Type B pancreatic cell (in vitro differentiated cells): ENCODE results near the gene TBX4. TPM values are rescaled to one million over a fixed set of nuclear protein-coding genes. Genes with fewer than 3 reads are reported as not detected.

Experiments used
- DNase-seq: peaks from one replicate; pipeline ENCODE4 v3.0.0; 2021; ENCODE audit warnings: mixed read lengths; ENCODE audit not compliant: unreplicated experiment; ENCODE audit errors: extremely low spot score
- H3K27ac Mint-ChIP-seq: 2 replicates; pipeline ENCODE4 v1.8.0; 2021; ENCODE audit warnings: mild to moderate bottlenecking, mixed read lengths
- H3K27me3 Mint-ChIP-seq: 2 replicates; pipeline ENCODE4 v1.8.0; 2021; ENCODE audit warnings: mixed read lengths
- H3K36me3 Mint-ChIP-seq: 2 replicates; pipeline ENCODE4 v1.8.0; 2021; ENCODE audit warnings: mixed read lengths
- H3K4me1 Mint-ChIP-seq: one replicate; pipeline ENCODE4 v1.8.0; 2021; ENCODE audit warnings: mixed read lengths; ENCODE audit not compliant: unreplicated experiment
- H3K4me3 Mint-ChIP-seq: 2 replicates; pipeline ENCODE4 v1.8.0; 2021; ENCODE audit warnings: mild to moderate bottlenecking, mixed read lengths
- H3K9me3 Mint-ChIP-seq: 2 replicates; pipeline ENCODE4 v1.8.0; 2021; ENCODE audit warnings: mixed read lengths
- total RNA-seq: library from RNA; stranded (reverse); gene quantifications from 2 replicates; pipeline ENCODE4 v1.2.1, GENCODE V29; 2021; ENCODE audit warnings: low replicate concordance
- TF ChIP-seq, protein P1 (sequence below): fragments of 200-600 bp; sonication (generic); conservative IDR thresholded peaks from 2 replicates; pipeline ENCODE4 v1.5.0; 2021; ENCODE audit warnings: antibody characterized with exemption, mild to moderate bottlenecking

Gene TBX4
- total RNA-seq, 1 donor from 2014 or later: 1.8 TPM

DNA sequence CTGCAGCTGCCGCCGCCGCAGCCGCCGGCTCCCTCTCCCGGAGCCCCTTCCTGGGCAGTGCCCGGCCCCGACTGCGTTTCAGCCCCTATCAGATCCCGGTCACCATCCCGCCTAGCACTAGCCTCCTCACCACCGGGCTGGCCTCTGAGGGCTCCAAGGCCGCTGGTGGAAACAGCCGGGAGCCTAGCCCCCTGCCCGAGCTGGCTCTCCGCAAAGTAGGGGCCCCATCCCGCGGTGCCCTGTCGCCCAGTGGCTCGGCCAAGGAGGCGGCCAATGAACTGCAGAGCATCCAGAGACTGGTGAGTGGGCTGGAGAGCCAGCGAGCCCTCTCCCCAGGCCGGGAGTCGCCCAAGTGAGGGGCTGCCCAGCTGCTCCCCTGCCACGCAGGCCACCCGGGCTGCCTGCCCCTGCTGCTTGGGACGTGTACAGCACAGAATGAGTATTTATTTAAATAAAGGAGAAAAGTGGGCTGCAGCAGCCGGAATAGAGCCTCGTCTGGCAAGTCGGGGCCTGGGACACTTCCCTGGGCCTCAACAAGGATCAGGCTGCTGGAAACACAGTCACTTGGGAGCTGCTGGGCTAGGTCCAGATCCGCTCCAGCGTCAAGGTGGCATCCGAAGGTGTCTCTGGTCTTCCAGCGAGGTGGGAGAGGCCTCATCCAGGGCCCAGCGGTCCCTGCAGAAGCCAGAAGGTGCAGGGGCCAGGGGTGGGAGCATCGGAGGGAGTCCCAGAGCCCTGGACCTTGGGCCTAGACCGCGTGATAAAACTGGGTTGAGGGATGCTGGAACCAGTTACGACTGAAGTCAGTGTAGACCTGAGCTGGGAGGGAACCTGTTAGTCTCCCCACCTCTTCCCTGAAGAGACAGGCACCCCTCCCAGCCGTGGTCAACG is 43.8 kb upstream of the TBX4 start:
- Mint-ChIP-seq H3K9me3 (no peaks in the 10 kb centered on the region), H3K27ac (no peak overlapping the region), H3K4me3 (peak overlapping the region; percentile 80), H3K36me3 (peaks cover 3% of the 10 kb centered on the region), H3K27me3 (peaks cover 65% of the 10 kb centered on the region), H3K4me1 (peaks cover 10% of the 10 kb centered on the region)
- DNase-seq: no peak
- TF ChIP-seq, protein P1, sequence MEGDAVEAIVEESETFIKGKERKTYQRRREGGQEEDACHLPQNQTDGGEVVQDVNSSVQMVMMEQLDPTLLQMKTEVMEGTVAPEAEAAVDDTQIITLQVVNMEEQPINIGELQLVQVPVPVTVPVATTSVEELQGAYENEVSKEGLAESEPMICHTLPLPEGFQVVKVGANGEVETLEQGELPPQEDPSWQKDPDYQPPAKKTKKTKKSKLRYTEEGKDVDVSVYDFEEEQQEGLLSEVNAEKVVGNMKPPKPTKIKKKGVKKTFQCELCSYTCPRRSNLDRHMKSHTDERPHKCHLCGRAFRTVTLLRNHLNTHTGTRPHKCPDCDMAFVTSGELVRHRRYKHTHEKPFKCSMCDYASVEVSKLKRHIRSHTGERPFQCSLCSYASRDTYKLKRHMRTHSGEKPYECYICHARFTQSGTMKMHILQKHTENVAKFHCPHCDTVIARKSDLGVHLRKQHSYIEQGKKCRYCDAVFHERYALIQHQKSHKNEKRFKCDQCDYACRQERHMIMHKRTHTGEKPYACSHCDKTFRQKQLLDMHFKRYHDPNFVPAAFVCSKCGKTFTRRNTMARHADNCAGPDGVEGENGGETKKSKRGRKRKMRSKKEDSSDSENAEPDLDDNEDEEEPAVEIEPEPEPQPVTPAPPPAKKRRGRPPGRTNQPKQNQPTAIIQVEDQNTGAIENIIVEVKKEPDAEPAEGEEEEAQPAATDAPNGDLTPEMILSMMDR: no peak

DNA sequence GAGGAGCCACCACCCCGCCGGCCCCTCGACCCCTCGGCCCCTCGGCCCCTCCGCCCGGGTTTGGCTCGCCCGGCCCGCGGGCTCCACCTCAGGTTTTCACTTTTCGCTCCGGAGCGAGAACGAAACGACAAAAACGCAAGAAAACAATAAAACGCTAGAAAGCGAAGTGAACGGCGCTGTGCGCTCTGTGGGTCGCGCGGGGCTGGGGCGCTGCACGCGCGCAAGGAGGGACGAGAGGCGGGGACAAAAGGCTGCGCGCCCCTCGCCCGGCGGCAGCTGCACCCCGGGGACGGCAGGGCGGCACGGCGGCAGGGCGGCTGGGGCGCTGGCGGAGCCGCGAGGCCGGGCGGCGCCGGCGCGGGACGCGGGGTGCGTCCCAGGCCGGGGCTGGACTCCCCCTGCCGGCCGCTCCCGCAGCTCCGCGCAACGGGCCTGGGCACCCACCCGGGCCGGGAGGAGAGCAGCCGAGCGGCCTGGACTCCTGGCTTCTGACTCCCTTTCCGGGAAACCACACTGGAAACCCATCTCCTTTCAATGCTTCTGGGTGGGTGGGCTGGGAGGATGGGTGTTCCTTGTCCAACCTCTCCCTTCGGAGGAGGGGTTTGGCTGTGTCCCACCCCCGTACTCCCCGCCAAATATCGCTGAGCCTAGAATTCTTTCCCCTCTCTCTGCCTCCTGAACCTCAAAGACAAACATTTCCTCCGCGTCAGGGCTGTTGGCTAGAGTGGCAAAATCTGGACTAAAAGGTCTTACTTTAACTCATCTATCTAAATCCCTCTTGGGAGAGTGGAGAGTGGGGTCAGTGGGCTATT is 42.7 kb upstream of the TBX4 start:
- DNase-seq: peak; percentile 75
- TF ChIP-seq, protein P1: peak; percentile 69
- Mint-ChIP-seq H3K9me3 (no peaks in the 10 kb centered on the region), H3K27me3 (peaks cover 57% of the 10 kb centered on the region), H3K36me3 (peaks cover 3% of the 10 kb centered on the region), H3K27ac (no peak overlapping the region), H3K4me3 (peak overlapping the region; percentile 85), H3K4me1 (peaks cover 4% of the 10 kb centered on the region)

DNA sequence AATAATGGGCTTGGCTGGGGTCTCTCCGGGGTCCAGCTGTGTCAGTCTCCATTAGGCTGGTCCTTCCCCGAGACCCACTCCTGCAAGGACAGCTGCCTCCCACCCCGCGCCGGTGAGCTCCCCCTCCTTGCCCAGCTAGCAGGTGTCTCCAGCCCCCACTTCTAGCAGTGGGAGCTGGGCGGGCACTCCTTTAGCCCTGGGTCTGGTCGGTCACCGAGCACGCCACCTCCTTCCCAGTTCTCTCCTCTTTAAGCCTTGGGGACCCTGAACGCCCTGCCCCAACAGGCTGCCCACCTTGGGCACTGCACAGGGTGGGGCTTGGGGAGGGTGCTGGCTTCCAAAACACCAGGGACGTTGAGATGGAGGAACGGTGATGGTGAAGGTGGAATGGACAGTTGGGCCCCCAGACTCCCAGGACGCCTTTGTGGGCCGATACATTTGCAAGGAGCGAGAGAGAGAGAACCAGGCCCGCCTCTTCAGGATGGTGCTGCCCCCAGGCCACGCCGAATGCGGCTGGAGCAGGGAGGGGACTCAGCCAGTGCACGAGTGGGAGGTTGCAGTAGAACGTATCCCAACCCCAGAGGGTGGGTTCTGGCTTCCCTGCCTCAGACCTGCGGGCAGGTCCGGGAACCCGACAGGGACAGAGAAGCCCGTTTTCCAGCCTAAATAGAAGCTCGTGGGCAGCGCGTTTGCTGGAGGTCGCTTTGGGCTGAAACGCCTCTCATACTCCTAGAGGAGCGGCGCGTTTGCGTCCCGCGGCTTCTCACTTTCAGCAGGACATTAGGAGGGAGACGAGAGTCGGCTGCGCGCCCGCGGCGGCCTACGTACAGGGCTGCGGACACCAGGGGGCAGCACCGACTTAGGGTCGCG is 41.8 kb upstream of the TBX4 start:
- peak overlapping the region; percentile 46 for H3K27ac Mint-ChIP-seq
- no peaks in the 10 kb centered on the region for H3K9me3 Mint-ChIP-seq
- DNase-seq: peak; percentile 87
- peaks cover 3% of the 10 kb centered on the region for H3K36me3 Mint-ChIP-seq
- TF ChIP-seq, protein P1: peak; percentile 70
- H3K4me1 Mint-ChIP-seq: peaks cover 4% of the 10 kb centered on the region
- peak overlapping the region; percentile 85 for H3K4me3 Mint-ChIP-seq
- peaks cover 59% of the 10 kb centered on the region for H3K27me3 Mint-ChIP-seq

DNA sequence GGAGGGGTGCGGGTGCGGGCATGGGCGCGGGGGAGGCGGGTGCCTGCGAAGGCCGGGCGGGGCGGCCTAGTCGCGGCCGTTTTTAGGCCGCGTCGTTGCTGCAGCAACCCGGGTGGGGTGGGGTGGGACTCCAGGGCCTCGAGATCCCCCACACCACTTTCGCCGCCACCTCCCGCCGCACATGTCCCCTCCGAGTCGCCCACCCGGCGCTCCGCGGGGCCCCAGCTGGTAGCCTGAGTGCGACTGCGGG is 41.3 kb upstream of the TBX4 start:
- Mint-ChIP-seq H3K9me3 (no peaks in the 10 kb centered on the region), H3K27ac (peak overlapping the region; percentile 46), H3K27me3 (peaks cover 61% of the 10 kb centered on the region), H3K4me3 (peak overlapping the region; percentile 85), H3K36me3 (peaks cover 3% of the 10 kb centered on the region), H3K4me1 (peaks cover 4% of the 10 kb centered on the region)
- DNase-seq: no peak
- TF ChIP-seq, protein P1: no peak
